Activated naive CD4-positive, alpha-beta T cell treated with anti-CD3 and anti-CD28 coated beads, Interleukin-2, amount 50 U/mL, for 16 hours (primary cell): ENCODE measurements around the gene ROS1.
"Not testable (repeated sequence)": the region's sequence is repeated elsewhere in the genome, so short reads cannot be mapped to it uniquely, and the experiment has no call there.

Experiments used
- DNase-seq: peaks from one replicate; pipeline ENCODE4 v3.0.0-alpha.2; 2020

Gene ROS1

GRCh38 chr6:117375446-117375845 is 50.3 kb downstream of the ROS1 start:
- DNase-seq, result no peak

GRCh38 chr6:117373211-117373813 is 52.4 kb downstream of the ROS1 start:
- DNase-seq, result no peak

GRCh38 chr6:117372289-117372688 is 53.5 kb downstream of the ROS1 start:
- DNase-seq, result not testable (repeated sequence)

- no peak for DNase-seq
Observed at GRCh38 chr6:117371492-117371891, 54.2 kb downstream of the ROS1 start.

GRCh38 chr6:117359581-117359980 is 66.2 kb downstream of the ROS1 start:
- DNase-seq, result no peak

- no peak for DNase-seq
Observed at GRCh38 chr6:117354671-117355070, 71.1 kb downstream of the ROS1 start.

GRCh38 chr6:117352466-117353081 is 73.2 kb downstream of the ROS1 start:
- no peak for DNase-seq

GRCh38 chr6:117351521-117351920 is 74.2 kb downstream of the ROS1 start:
- no peak for DNase-seq

GRCh38 chr6:117346142-117346930 is 79.4 kb downstream of the ROS1 start:
- no peak for DNase-seq

GRCh38 chr6:117345292-117345610 is 80.5 kb downstream of the ROS1 start:
- no peak for DNase-seq

- no peak for DNase-seq
Observed at GRCh38 chr6:117344444-117345291, 81.1 kb downstream of the ROS1 start.

- DNase-seq, result no peak
Observed at GRCh38 chr6:117338567-117338966, 87.2 kb downstream of the ROS1 start.

- no peak for DNase-seq
Observed at GRCh38 chr6:117329926-117330325, 95.8 kb downstream of the ROS1 start.

GRCh38 chr6:117328500-117328899 is 97.2 kb downstream of the ROS1 start:
- DNase-seq, result no peak

- DNase-seq, result no peak
Observed at GRCh38 chr6:117328005-117328389, 97.7 kb downstream of the ROS1 start.

- DNase-seq, result no peak
Observed at GRCh38 chr6:117327149-117328004, 98.4 kb downstream of the ROS1 start.

GRCh38 chr6:117326396-117326795 is 99.3 kb downstream of the ROS1 start:
- DNase-seq, result no peak

GRCh38 chr6:117317261-117317660 is 108.5 kb downstream of the ROS1 start:
- DNase-seq, result no peak

- DNase-seq, result no peak
Observed at GRCh38 chr6:117311726-117312125, 114.0 kb downstream of the ROS1 start.

- no peak for DNase-seq
Observed at GRCh38 chr6:117311310-117311709, 114.4 kb downstream of the ROS1 start.

- DNase-seq, result no peak
Observed at GRCh38 chr6:117309611-117310010, 116.1 kb downstream of the ROS1 start.

- no peak for DNase-seq
Observed at GRCh38 chr6:117309069-117309468, 116.7 kb downstream of the ROS1 start.
